Liver (tissue), 3 donors: ENCODE results near the gene TMPRSS13.
"Not testable (repeated sequence)": the region's sequence is repeated elsewhere in the genome, so short reads cannot be mapped to it uniquely, and the experiment has no call there.

Experiments used
- CTCF ChIP-seq: fragments of 150-350 bp; IDR thresholded peaks from 2 replicates; pipeline ENCODE4 v1.5.1; 2017; ENCODE audit warnings: improper control_type of control experiment, low read depth, low read length; ENCODE audit not compliant: missing input control
- EGR1 ChIP-seq, 2 donors: IDR thresholded peaks; 2 replicates each; pipeline ENCODE4 v1.6.1; 2016 to 2018; ENCODE audit warnings: antibody characterized with exemption in 2 of 2, low read depth in 2 of 2
- RAD21 ChIP-seq, 2 donors: IDR thresholded peaks; 2 replicates each; pipeline ENCODE4 v1.6.1; 2016; ENCODE audit warnings: antibody characterized with exemption in 2 of 2, mild to moderate bottlenecking in 2 of 2
- donor health status: healthy.
- donor health status: healthy.

GRCh38 chr11:117947751-117948150 is 18.5 kb upstream of the TMPRSS13 start:
- TF ChIP-seq RAD21 (IDR thresholded peaks at IDR 0.05); CTCF; EGR1 (IDR thresholded peaks at IDR 0.05; ENCODE audit: low read depth in 2 of 2): not testable (repeated sequence)
